WI38 (cell line): ENCODE data around the gene EWSR1.
"Not testable (repeated sequence)": the region's sequence is repeated elsewhere in the genome, so short reads cannot be mapped to it uniquely, and the experiment has no call there.

Experiments used
- H3K4me3 ChIP-seq: 2 replicates; pipeline ENCODE4 v1.5.1; 2011; ENCODE audit warnings: low read depth, mild to moderate bottlenecking, control low read depth, low read length
- CTCF ChIP-seq: IDR thresholded peaks from 2 replicates; pipeline ENCODE4 v1.5.1; 2012; ENCODE audit warnings: low read depth, mild to moderate bottlenecking, control low read depth, low read length

Gene EWSR1

GRCh38 chr22:29244785-29245625 lies 23.1 kb upstream of the EWSR1 start:
- TF ChIP-seq CTCF, result no peak
- no peak overlapping the region for H3K4me3 ChIP-seq

GRCh38 chr22:29245626-29246385 lies 22.3 kb upstream of the EWSR1 start:
- H3K4me3 ChIP-seq, result no peak overlapping the region
- TF ChIP-seq CTCF, result peak; percentile 99

GRCh38 chr22:29247891-29248290 lies 20.2 kb upstream of the EWSR1 start:
- not testable (repeated sequence) for H3K4me3 ChIP-seq

GRCh38 chr22:29251265-29251664 lies 16.8 kb upstream of the EWSR1 start:
- H3K4me3 ChIP-seq, result no peak overlapping the region
- TF ChIP-seq CTCF, result no peak

- TF ChIP-seq CTCF, result no peak
- no peak overlapping the region for H3K4me3 ChIP-seq
Observed at GRCh38 chr22:29251981-29252911, 15.8 kb upstream of the EWSR1 start.

GRCh38 chr22:29253561-29254285 lies 14.3 kb upstream of the EWSR1 start:
- no peak overlapping the region for H3K4me3 ChIP-seq
- TF ChIP-seq CTCF, result no peak

- no peak overlapping the region for H3K4me3 ChIP-seq
Observed at GRCh38 chr22:29254286-29254660, 13.8 kb upstream of the EWSR1 start.

More at GRCh38 chr22:29254286-29254660, 13.8 kb upstream of the EWSR1 start:
- TF ChIP-seq CTCF, result no peak
